B cell (primary cell): ENCODE data around the gene GFPT1. TPM values are rescaled to one million over a fixed set of nuclear protein-coding genes. Genes with fewer than 3 reads are reported as not detected.

ENCODE experiments used
- ATAC-seq: fragments of 200-7000 bp; cut with Tn5 transposase; one replicate; pipeline ENCODE4 v1.10.0; 2021; ENCODE audit warnings: low read depth, mild to moderate bottlenecking, moderate number of reproducible peaks, moderate library complexity
- CTCF ChIA-PET: fragments of 350-600 bp; sonication (Branson Sonifier 250); formaldehyde crosslinking; loops from one replicate; lab custom pipeline; 2021; ENCODE audit warnings: antibody characterized with exemption, inconsistent platforms; lab: Charles Lee
- POLR2A ChIA-PET: fragments of 350-600 bp; sonication (Branson Sonifier 250); formaldehyde crosslinking; loops from one replicate; lab custom pipeline; 2021; ENCODE audit warnings: antibody characterized with exemption; lab: Charles Lee
- DNase-seq: peaks from one replicate; pipeline ENCODE4 v3.0.0; 2013
- H2AFZ ChIP-seq: 2 replicates; pipeline ENCODE4 v1.6.1; 2012; ENCODE audit warnings: mild to moderate bottlenecking, low read depth, low read length; ENCODE audit not compliant: insufficient read depth, poor library complexity, severe bottlenecking
- H3K27ac ChIP-seq, 2 donors: 1 replicate in 1 of 2; 2 replicates in 1 of 2; pipeline ENCODE4 v1.5.1; 2012 to 2013; ENCODE audit warnings: low read length in 2 of 2, mild to moderate bottlenecking in 2 of 2, moderate library complexity in 1 of 2
- H3K27me3 ChIP-seq, 4 experiments: fragments of 200-600 bp in 1 of 4; sonication (generic) in 1 of 4; replicated peaks in 1 of 4; 1 replicate in 2 of 4; 2 replicates in 2 of 4; pipeline versions ENCODE4 v1.6.1 to v1.7.0; 2013 to 2016; ENCODE audit warnings: low read length in 3 of 4, mild to moderate bottlenecking in 2 of 4, mixed read lengths in 1 of 4, moderate library complexity in 1 of 4; ENCODE audit not compliant: insufficient read depth in 4 of 4, control insufficient read depth in 3 of 4; ENCODE audit errors: control extremely low read depth in 1 of 4
- H3K36me3 ChIP-seq, 2 experiments: replicated peaks in 1 of 2; 1 replicate in 1 of 2; 2 replicates in 1 of 2; pipeline versions ENCODE4 v1.6.1 to v1.7.1; 2013; ENCODE audit warnings: low read length in 1 of 2; ENCODE audit not compliant: insufficient read depth in 2 of 2, control insufficient read depth in 1 of 2; ENCODE audit errors: control extremely low read depth in 1 of 2, extremely low read depth in 1 of 2
- H3K4me1 ChIP-seq, 2 donors: fragments of 200-600 bp in 1 of 2; sonication (generic) in 1 of 2; 1 replicate in 1 of 2; 2 replicates in 1 of 2; pipeline versions ENCODE4 v1.5.1 to v1.6.1; 2013 to 2017; ENCODE audit warnings: low read length in 2 of 2; ENCODE audit not compliant: control insufficient read depth in 2 of 2, insufficient read depth in 2 of 2
- H3K4me2 ChIP-seq: replicated peaks from 2 replicates; pipeline ENCODE3; 2012; ENCODE audit warnings: mild to moderate bottlenecking, low read depth, low read length; ENCODE audit not compliant: poor library complexity, severe bottlenecking
- H3K4me3 ChIP-seq, 5 experiments: fragments of 200-600 bp in 1 of 5; sonication (generic) in 1 of 5; 1 replicate in 3 of 5; 2 replicates in 2 of 5; pipeline versions ENCODE4 v1.5.1 to v1.7.0; 2011 to 2016; ENCODE audit warnings: low read length in 4 of 5, mild to moderate bottlenecking in 4 of 5, low read depth in 2 of 5, control low read depth in 1 of 5, moderate library complexity in 1 of 5; ENCODE audit not compliant: insufficient read depth in 1 of 5; ENCODE audit errors: control extremely low read depth in 1 of 5, extremely low read depth in 1 of 5
- H3K79me2 ChIP-seq: fragments of 200-600 bp; sonication (generic); one replicate; pipeline ENCODE4 v1.6.0; 2016; ENCODE audit warnings: low read length; ENCODE audit not compliant: control insufficient read depth, insufficient read depth
- H3K9ac ChIP-seq: fragments of 200-600 bp; sonication (generic); 2 replicates; pipeline ENCODE4 v1.6.1; 2017; ENCODE audit warnings: mild to moderate bottlenecking, low read length, moderate library complexity
- H3K9me3 ChIP-seq, 3 donors: one replicate each; pipeline versions ENCODE4 v1.6.1 to v1.7.1; 2013; ENCODE audit warnings: low read length in 2 of 3; ENCODE audit not compliant: control insufficient read depth in 2 of 3, insufficient read depth in 1 of 3; ENCODE audit errors: control extremely low read depth in 1 of 3
- H4K20me1 ChIP-seq: 2 replicates; pipeline ENCODE4 v1.6.0; 2012; ENCODE audit warnings: mild to moderate bottlenecking, low read length; ENCODE audit not compliant: insufficient read depth, control insufficient read depth, poor library complexity, severe bottlenecking
- H3K27ac Mint-ChIP-seq: one replicate; pipeline ENCODE4 v1.8.0; 2021; ENCODE audit warnings: mixed read lengths
- H3K27me3 Mint-ChIP-seq: one replicate; pipeline ENCODE4 v1.8.0; 2021; ENCODE audit warnings: mixed read lengths
- H3K4me1 Mint-ChIP-seq: one replicate; pipeline ENCODE4 v1.8.0; 2021; ENCODE audit warnings: mixed read lengths
- H3K4me3 Mint-ChIP-seq: one replicate; pipeline ENCODE4 v1.8.0; 2021; ENCODE audit warnings: mixed read lengths
- H3K9me3 Mint-ChIP-seq: one replicate; pipeline ENCODE4 v1.8.0; 2022; ENCODE audit warnings: mixed read lengths; ENCODE audit not compliant: insufficient read depth
- CTCF ChIP-seq: fragments of 200-600 bp; IDR thresholded peaks from one replicate; pipeline ENCODE4 v1.8.0; 2022; ENCODE audit warnings: antibody characterized with exemption, mild to moderate bottlenecking
- EZH2 ChIP-seq: IDR thresholded peaks from 2 replicates; pipeline ENCODE4 v1.6.1; 2012; ENCODE audit warnings: borderline replicate concordance, low read depth, mild to moderate bottlenecking, moderate library complexity, low read length; ENCODE audit not compliant: insufficient read depth, poor library complexity, severe bottlenecking
- intact Hi-C: fragments of 100-400 bp; cut with micrococcal nuclease; formaldehyde crosslinking; loops from one replicate; pipeline ENCODE4 v1.10.0; 2022
- polyA plus RNA-seq: library from polyadenylated mRNA; depleted of rRNA; stranded (reverse); fragments of >200 nt; gene quantifications from 2 replicates; pipeline ENCODE4 v1.2.3, GENCODE V29; 2012
- total RNA-seq, 2 donors: library from RNA; stranded (reverse); fragments of 120-200 nt in 1 of 2; gene quantifications; 1 replicate in 1 of 2; 2 replicates in 1 of 2; pipeline versions ENCODE4 v1.2.3 to v1.2.4, GENCODE V29; 2013 to 2022

The GFPT1 gene
- total and polyA plus RNA-seq, 2 donors (not counting 1 experiment from before 2014, with no cell fraction given) = 2.8 to 18.1 TPM

- no peak overlapping the region for H3K4me3 Mint-ChIP-seq
- CTCF ChIA-PET = interaction anchor here (0.7 kb wide), 1 partner anchor 56 kb away, joined by 4 read pairs; no protein-coding TSS in a partner anchor
- no peak for ATAC-seq
These were observed 42.7 kb downstream of the GFPT1 start for GRCh38 chr2:69344305-69344704.

More at GRCh38 chr2:69344305-69344704, 42.7 kb downstream of the GFPT1 start:
- no peak overlapping the region for H3K4me3 ChIP-seq
- POLR2A ChIA-PET = no interaction called here
- no peak for DNase-seq
- intact Hi-C loops = no loop called here
- no peak overlapping the region for H3K4me2 ChIP-seq
- H3K9ac ChIP-seq = no peak overlapping the region
- H2AFZ ChIP-seq = no peak overlapping the region
- no peaks in the 10 kb centered on the region for H3K4me1 ChIP-seq
- Mint-ChIP-seq H3K27me3 (no peaks in the 10 kb centered on the region), H3K9me3 (no peaks in the 10 kb centered on the region), H3K27ac (no peak overlapping the region), H3K4me1 (no peaks in the 10 kb centered on the region)
- no peaks in the 10 kb centered on the region for H3K9me3 ChIP-seq
- peaks cover 2 to 73% of the 10 kb centered on the region in 2 experiments for H3K36me3 ChIP-seq
- TF ChIP-seq CTCF (no peak), EZH2 (no peak)
- no peak overlapping the region for H3K27ac ChIP-seq
- no peaks in the 10 kb centered on the region for H3K27me3 ChIP-seq
- no peaks in the 10 kb centered on the region for H4K20me1 ChIP-seq
- no peaks in the 10 kb centered on the region for H3K79me2 ChIP-seq
